H1 (cell line): ENCODE measurements around the gene RGS11. TPM values are rescaled to one million over a fixed set of nuclear protein-coding genes. Genes with fewer than 3 reads are reported as not detected.

Experiments
- CTCF ChIA-PET: fragments of 300-600 bp; sonication (Branson Sonifier 250); formaldehyde crosslinking; loops from one replicate; lab custom pipeline; 2021; ENCODE audit not compliant: partially characterized antibody; lab: Charles Lee
- POLR2A ChIA-PET: fragments of 300-600 bp; sonication (Branson Sonifier 250); formaldehyde crosslinking; loops from one replicate; lab custom pipeline; 2021; ENCODE audit warnings: inconsistent platforms; ENCODE audit not compliant: partially characterized antibody; lab: Charles Lee
- DNase-seq, 2 experiments: peaks; one replicate each; pipeline versions ENCODE4 v3.0.0 to v3.0.0-alpha.2; 2010 to 2022; ENCODE audit warnings: low spot score in 2 of 2, low read depth in 1 of 2, mixed read lengths in 1 of 2
- FAIRE-seq: peaks from 2 replicates; lab custom pipeline; 2011; peaks lifted over from hg19 to GRCh38; lab: Jason Lieb, UNC
- H2AFZ ChIP-seq: 2 replicates; pipeline ENCODE4 v1.8.1; 2012; ENCODE audit warnings: low read length, inconsistent platforms
- H2AK5ac ChIP-seq: 2 replicates; pipeline ENCODE4 v1.6.1; 2013; ENCODE audit warnings: low read depth, low read length
- H2BK120ac ChIP-seq: replicated peaks from 2 replicates; pipeline ENCODE3; 2013; ENCODE audit warnings: low read depth, low read length, inconsistent platforms
- H2BK12ac ChIP-seq: 2 replicates; pipeline ENCODE4 v1.6.1; 2013; ENCODE audit warnings: low read depth, low read length
- H2BK15ac ChIP-seq: 2 replicates; pipeline ENCODE4 v1.6.1; 2013; ENCODE audit warnings: low read length
- H2BK20ac ChIP-seq: 2 replicates; pipeline ENCODE4 v1.6.1; 2013; ENCODE audit warnings: low read length
- H2BK5ac ChIP-seq: 2 replicates; pipeline ENCODE4 v1.6.1; 2013; ENCODE audit warnings: low read depth, low read length
- H3K14ac ChIP-seq: 2 replicates; pipeline ENCODE4 v1.6.1; 2013; ENCODE audit warnings: inconsistent platforms; ENCODE audit not compliant: insufficient read length
- H3K18ac ChIP-seq: 2 replicates; pipeline ENCODE4 v1.6.1; 2013; ENCODE audit warnings: low read length; ENCODE audit errors: extremely low read depth
- H3K23ac ChIP-seq: 2 replicates; pipeline ENCODE4 v1.6.1; 2013; ENCODE audit warnings: inconsistent platforms; ENCODE audit not compliant: insufficient read length
- H3K23me2 ChIP-seq: 2 replicates; pipeline ENCODE4 v1.6.1; 2013; ENCODE audit warnings: low read depth, low read length
- H3K27ac ChIP-seq: 2 replicates; pipeline ENCODE4 v1.6.1; 2011; ENCODE audit warnings: low read depth, low read length, inconsistent platforms
- H3K27me3 ChIP-seq, 4 experiments: replicated peaks in 1 of 4; 1 replicate in 1 of 4; 2 replicates in 3 of 4; pipeline versions ENCODE4 v1.6.1 to v1.8.1; 2011 to 2013; ENCODE audit warnings: low read length in 3 of 4, mild to moderate bottlenecking in 3 of 4, inconsistent platforms in 2 of 4, mixed read lengths in 2 of 4, moderate library complexity in 1 of 4; ENCODE audit not compliant: control insufficient read depth in 3 of 4, insufficient read depth in 3 of 4; ENCODE audit errors: extremely low read depth in 1 of 4
- H3K36me3 ChIP-seq, 4 experiments: 2 replicates each; pipeline versions ENCODE4 v1.6.1 to v1.8.1; 2011 to 2013; ENCODE audit warnings: mild to moderate bottlenecking in 4 of 4, low read length in 3 of 4, moderate library complexity in 2 of 4, control low read depth in 1 of 4, inconsistent platforms in 1 of 4; ENCODE audit not compliant: insufficient read depth in 4 of 4, control insufficient read depth in 2 of 4
- H3K4ac ChIP-seq: replicated peaks from 2 replicates; pipeline ENCODE3; 2013; ENCODE audit warnings: low read length, low read depth, mixed read lengths, inconsistent platforms; ENCODE audit not compliant: insufficient read length
- H3K4me1 ChIP-seq, 4 experiments: replicated peaks in 1 of 4; 1 replicate in 1 of 4; 2 replicates in 3 of 4; pipeline versions ENCODE4 v1.6.1 to v1.8.1; 2011 to 2013; ENCODE audit warnings: low read length in 3 of 4, inconsistent platforms in 2 of 4, mixed read lengths in 1 of 4; ENCODE audit not compliant: insufficient read depth in 4 of 4, control insufficient read depth in 3 of 4
- H3K4me2 ChIP-seq, 2 experiments: 2 replicates each; pipeline versions ENCODE4 v1.6.1 to v1.8.1; 2011 to 2013; ENCODE audit warnings: low read depth in 2 of 2, low read length in 2 of 2, control low read depth in 1 of 2, inconsistent platforms in 1 of 2, mild to moderate bottlenecking in 1 of 2; ENCODE audit not compliant: insufficient read depth in 1 of 2
- H3K4me3 ChIP-seq, 4 experiments: fragments of 200-600, 300-600 bp in 1 of 4; sonication (generic), shearing (Covaris generic), sonication (Bioruptor Twin) in 1 of 4; 2 replicates each; pipeline versions ENCODE4 v1.5.1 to v1.8.1; 2011 to 2016; ENCODE audit warnings: low read length in 4 of 4, low read depth in 3 of 4, control low read depth in 2 of 4, inconsistent platforms in 2 of 4, mild to moderate bottlenecking in 2 of 4, mixed read lengths in 1 of 4, moderate library complexity in 1 of 4; ENCODE audit not compliant: insufficient read depth in 2 of 4; ENCODE audit errors: extremely low read depth in 1 of 4
- H3K56ac ChIP-seq: replicated peaks from 2 replicates; pipeline ENCODE3; 2013; ENCODE audit warnings: low read depth, mild to moderate bottlenecking, mixed read lengths, low read length, inconsistent platforms; ENCODE audit not compliant: insufficient read length
- H3K79me1 ChIP-seq: 2 replicates; pipeline ENCODE4 v1.6.1; 2013; ENCODE audit warnings: low read depth, low read length, control low read depth
- H3K79me2 ChIP-seq, 2 experiments: 2 replicates each; pipeline versions ENCODE4 v1.6.1 to v1.8.1; 2012 to 2013; ENCODE audit warnings: low read length in 2 of 2, mild to moderate bottlenecking in 2 of 2, inconsistent platforms in 1 of 2; ENCODE audit not compliant: insufficient read depth in 2 of 2, control insufficient read depth in 1 of 2
- H3K9ac ChIP-seq, 4 experiments: replicated peaks in 1 of 4; 1 replicate in 1 of 4; 2 replicates in 3 of 4; pipeline versions ENCODE4 v1.6.1 to v1.8.1; 2011 to 2013; ENCODE audit warnings: low read depth in 3 of 4, low read length in 3 of 4, control low read depth in 2 of 4, mild to moderate bottlenecking in 2 of 4, moderate library complexity in 2 of 4, inconsistent platforms in 1 of 4; ENCODE audit errors: extremely low read depth in 1 of 4
- H3K9me3 ChIP-seq, 2 experiments: 2 replicates each; pipeline versions ENCODE4 v1.6.1 to v1.8.1; 2012 to 2013; ENCODE audit warnings: mild to moderate bottlenecking in 2 of 2, moderate library complexity in 2 of 2, control low read depth in 1 of 2, inconsistent platforms in 1 of 2, low read depth in 1 of 2, low read length in 1 of 2, mixed read lengths in 1 of 2; ENCODE audit not compliant: insufficient read depth in 2 of 2
- H4K20me1 ChIP-seq, 2 experiments: replicated peaks in 1 of 2; 2 replicates each; pipeline versions ENCODE3 to v1.8.1; 2011 to 2013; ENCODE audit warnings: inconsistent platforms in 2 of 2, low read length in 2 of 2, mild to moderate bottlenecking in 1 of 2; ENCODE audit not compliant: insufficient read depth in 2 of 2, control insufficient read depth in 1 of 2
- H4K5ac ChIP-seq: 2 replicates; pipeline ENCODE4 v1.6.1; 2013; ENCODE audit warnings: low read length, low read depth, mixed read lengths, inconsistent platforms; ENCODE audit not compliant: insufficient read length
- H4K8ac ChIP-seq: 2 replicates; pipeline ENCODE4 v1.8.0; 2013; ENCODE audit warnings: mild to moderate bottlenecking, moderate library complexity, low read length, inconsistent platforms; ENCODE audit not compliant: insufficient read depth; ENCODE audit errors: extremely low read depth
- H4K91ac ChIP-seq: replicated peaks from 2 replicates; pipeline ENCODE3; 2013; ENCODE audit warnings: low read length, mixed read lengths, inconsistent platforms; ENCODE audit not compliant: insufficient read length
- CBX5 ChIP-seq: fragments of 300-800, 300-1000 bp; sonication (generic); IDR thresholded peaks from 2 replicates; pipeline ENCODE4 v1.7.1; 2016; ENCODE audit warnings: antibody characterized with exemption, low read length, low read depth
- KDM4A ChIP-seq: IDR thresholded peaks from one replicate; pipeline ENCODE4 v1.7.1; 2012; ENCODE audit warnings: low read depth, mild to moderate bottlenecking, moderate library complexity, low read length, inconsistent platforms; ENCODE audit not compliant: severe bottlenecking
- SIRT6 ChIP-seq: IDR thresholded peaks from one replicate; pipeline ENCODE4 v1.7.1; 2012; ENCODE audit warnings: low read length, inconsistent platforms
- WGBS, 2 experiments: shearing (Covaris generic) in 1 of 2; methylation state at CpG; one replicate each; pipeline versions ENCODE4 v1.1.6 to v1.1.7; 2013 to 2015; ENCODE audit warnings: low lambda C conversion rate in 2 of 2, mixed read lengths in 2 of 2, inconsistent platforms in 1 of 2, low coverage in 1 of 2, missing lambda C conversion rate in 1 of 2; ENCODE audit not compliant: insufficient replicate concordance in 2 of 2, insufficient coverage in 1 of 2, insufficient read length in 1 of 2; ENCODE audit errors: extremely low coverage in 1 of 2, missing lambda C conversion rate in 1 of 2; 5-methylcytosine and 5-hydroxymethylcytosine counted together
- polyA plus RNA-seq, 7 experiments: library from polyadenylated mRNA; depleted of rRNA in 3 of 7; stranded (reverse) in 5 of 7; unstranded in 2 of 7; fragments of >200 nt in 5 of 7; fragments of 200-250 nt in 2 of 7; gene quantifications; 1 replicate in 5 of 7; 2 replicates in 1 of 7; 4 replicates in 1 of 7; pipeline versions ENCODE4 v1.2.1 to v1.2.3, GENCODE V29; 2011 to 2013; ENCODE audit warnings: missing spikeins in 2 of 7, mixed read lengths in 2 of 7
- total RNA-seq: library from RNA; stranded (reverse); fragmentation: NEBNext Ultra II Directional; extraction: Animal tissue kit (Norgen Biotek cat#: 25700); gene quantifications from 2 replicates; pipeline ENCODE4 v1.2.1, GENCODE V29; 2021

RGS11 gene
- total and polyA plus RNA-seq, 2 of the 8 experiments (the other 6 are each of a cell fraction or from before 2014, with no cell fraction given), result 0.84 to 1.2 TPM

DNA sequence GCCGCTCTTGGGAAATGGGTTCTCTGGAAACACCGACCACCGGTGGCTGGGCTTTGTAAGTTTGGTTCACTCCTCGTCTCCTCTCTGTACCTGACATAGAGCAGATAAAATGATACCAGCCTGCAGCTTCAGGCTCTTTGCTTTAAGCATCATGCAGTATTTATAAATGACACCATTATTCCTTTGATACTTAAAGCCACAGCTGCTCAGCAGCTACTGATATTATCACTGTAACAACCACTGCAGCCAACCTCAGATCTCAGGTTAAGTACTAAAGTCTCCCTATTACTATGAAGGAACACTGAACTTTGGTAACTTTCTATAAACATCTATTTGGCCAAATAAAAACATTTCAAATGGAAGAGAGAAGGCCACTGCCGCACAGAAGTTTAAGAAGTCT, 41.8 kb upstream of the RGS11 start:
- FAIRE-seq, result no peak
- 100% methylated on average over 5 of the region's 5 CpGs; no CpG with 5 or more reads in 1 of the 2 experiments for WGBS, 2 experiments

More for the DNA sequence above, 41.8 kb upstream of the RGS11 start:
- Histone ChIP-seq H3K4me2 (no peak overlapping the region), H2AFZ (no peak overlapping the region), H3K79me1 (peaks cover 33% of the 10 kb centered on the region), H4K5ac (no peak overlapping the region), H2BK20ac (no peak overlapping the region), H2BK5ac (no peak overlapping the region), H2BK15ac (no peak overlapping the region), H3K79me2 (peaks cover 0 to 62% of the 10 kb centered on the region in 2 experiments; a peak in 2 of 4 replicates), H3K23ac (no peak overlapping the region), H3K4ac (no peak overlapping the region), H3K23me2 (no peaks in the 10 kb centered on the region), H3K36me3 (peaks cover 0 to 10% (median 7%) of the 10 kb centered on the region in 4 experiments; a peak in 6 of 8 replicates), H3K9ac (no peak overlapping the region), H2BK12ac (no peak overlapping the region), H3K56ac (no peak overlapping the region), H3K4me3 (no peak overlapping the region), H3K14ac (no peak overlapping the region), H3K27me3 (no peaks in the 10 kb centered on the region), H3K27ac (no peak overlapping the region), H2AK5ac (no peak overlapping the region), H4K91ac (no peak overlapping the region), H3K4me1 (peaks cover 0 to 11% (median 8%) of the 10 kb centered on the region in 4 experiments; a peak in 6 of 7 replicates), H4K8ac (peak overlapping the region; percentile 69; the same call in 1 of the 2 replicates), H3K18ac (no peak overlapping the region), H2BK120ac (no peak overlapping the region), H3K9me3 (no peaks in the 10 kb centered on the region), H4K20me1 (peaks cover 24 to 41% of the 10 kb centered on the region in 2 experiments)
- POLR2A ChIA-PET, result interaction anchor here (0.7 kb wide), 1 partner anchor 32 kb away, joined by 3 read pairs; no protein-coding TSS in a partner anchor
- no peak for DNase-seq
- CTCF ChIA-PET, result interaction anchor here (1.4 to 5.2 kb wide), 3 partner anchors 9 to 52 kb away, joined by 3 to 46 read pairs (median 9); no protein-coding TSS in a partner anchor
- TF ChIP-seq KDM4A (no peak), SIRT6 (no peak), CBX5 (no peak)
